HUES64 (cell line): ENCODE data around the gene CRYGN.
A peak's percentile ranks its signal among the peaks of the same experiment; 100 is the strongest.

Experiments used
- H3K27ac ChIP-seq: 2 replicates; pipeline ENCODE4 v1.7.0; 2013; ENCODE audit warnings: low read depth, low read length, inconsistent platforms
- H3K27me3 ChIP-seq: 2 replicates; pipeline ENCODE4 v1.6.1; 2013; ENCODE audit warnings: mild to moderate bottlenecking, low read length; ENCODE audit not compliant: insufficient read depth
- H3K36me3 ChIP-seq: 2 replicates; pipeline ENCODE4 v1.6.1; 2013; ENCODE audit warnings: mild to moderate bottlenecking, low read length; ENCODE audit not compliant: insufficient read depth
- H3K4me1 ChIP-seq: 2 replicates; pipeline ENCODE4 v1.6.1; 2013; ENCODE audit warnings: mild to moderate bottlenecking, low read length, moderate library complexity; ENCODE audit not compliant: insufficient read depth
- H3K4me3 ChIP-seq: 2 replicates; pipeline ENCODE4 v1.5.1; 2013; ENCODE audit warnings: mild to moderate bottlenecking, low read length, moderate library complexity
- H3K9ac ChIP-seq: 2 replicates; pipeline ENCODE4 v1.6.1; 2013; ENCODE audit warnings: mild to moderate bottlenecking, low read depth, low read length
- H3K9me3 ChIP-seq: 2 replicates; pipeline ENCODE4 v1.6.1; 2013; ENCODE audit warnings: low read depth, low read length; ENCODE audit not compliant: insufficient read depth
- WGBS: fragments of 150-250, 120-280 bp; methylation state at CpG from one replicate; pipeline ENCODE4 v1.1.7; 2013; ENCODE audit warnings: missing lambda C conversion rate; 5-methylcytosine and 5-hydroxymethylcytosine counted together

The CRYGN gene

GRCh38 chr7:151429560-151430331, 10.2 kb downstream of the CRYGN start:
- Histone ChIP-seq H3K4me3 (no peak overlapping the region), H3K36me3 (no peaks in the 10 kb centered on the region), H3K27ac (no peak overlapping the region), H3K9ac (no peak overlapping the region), H3K4me1 (peaks cover 35% of the 10 kb centered on the region), H3K27me3 (no peaks in the 10 kb centered on the region), H3K9me3 (no peaks in the 10 kb centered on the region)
- 47% methylated on average over 10 of the region's 10 CpGs for WGBS

DNA sequence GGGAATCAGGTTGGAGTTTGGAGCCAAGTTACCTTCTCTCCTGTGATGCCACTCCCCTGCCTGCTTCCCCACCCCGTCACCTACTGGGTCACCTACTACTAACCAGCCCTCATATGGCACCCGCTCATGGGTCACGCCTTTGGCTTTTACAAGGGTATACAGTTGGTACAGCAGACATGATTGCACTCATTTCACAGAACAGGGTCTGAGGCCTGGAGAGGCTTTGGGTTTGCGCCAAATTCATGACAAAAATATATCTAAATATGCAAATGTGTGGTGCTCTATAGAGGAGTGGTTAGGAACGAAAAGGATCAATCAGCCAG, 10.7 kb downstream of the CRYGN start:
- 91% methylated on average over 5 of the region's 5 CpGs for WGBS
- Histone ChIP-seq H3K9me3 (no peaks in the 10 kb centered on the region), H3K27me3 (no peaks in the 10 kb centered on the region), H3K36me3 (no peaks in the 10 kb centered on the region), H3K27ac (peak overlapping the region; percentile 35; the same call in 1 of the 2 replicates), H3K4me3 (no peak overlapping the region), H3K4me1 (peaks cover 35% of the 10 kb centered on the region), H3K9ac (no peak overlapping the region)

- Histone ChIP-seq H3K9ac (no peak overlapping the region), H3K27me3 (peaks cover 2% of the 10 kb centered on the region; the same call in 1 of the 2 replicates)
Observed at GRCh38 chr7:151428378-151429236, 11.3 kb downstream of the CRYGN start.

GRCh38 chr7:151427705-151428377, 12.1 kb downstream of the CRYGN start:
- no peak overlapping the region for H3K27ac ChIP-seq
- H3K36me3 ChIP-seq = no peaks in the 10 kb centered on the region
- H3K9me3 ChIP-seq = no peaks in the 10 kb centered on the region
- peaks cover 35% of the 10 kb centered on the region for H3K4me1 ChIP-seq
- H3K9ac ChIP-seq = no peak overlapping the region
- peaks cover 2% of the 10 kb centered on the region; the same call in 1 of the 2 replicates for H3K27me3 ChIP-seq
- 87% methylated on average over 10 of the region's 10 CpGs for WGBS
- H3K4me3 ChIP-seq = no peak overlapping the region

More at GRCh38 chr7:151428378-151429236, 11.3 kb downstream of the CRYGN start:
- 45% methylated on average over 13 of the region's 13 CpGs for WGBS
- peaks cover 35% of the 10 kb centered on the region for H3K4me1 ChIP-seq
- no peak overlapping the region for H3K4me3 ChIP-seq
- H3K36me3 ChIP-seq = no peaks in the 10 kb centered on the region
- H3K9me3 ChIP-seq = no peaks in the 10 kb centered on the region
- peak overlapping the region; percentile 35; the same call in 1 of the 2 replicates for H3K27ac ChIP-seq

GRCh38 chr7:151426904-151427704, 12.8 kb downstream of the CRYGN start:
- H3K4me1 ChIP-seq = peaks cover 35% of the 10 kb centered on the region
- H3K9ac ChIP-seq = no peak overlapping the region
- H3K36me3 ChIP-seq = no peaks in the 10 kb centered on the region
- H3K27ac ChIP-seq = no peak overlapping the region
- H3K9me3 ChIP-seq = no peaks in the 10 kb centered on the region
- peaks cover 2% of the 10 kb centered on the region; the same call in 1 of the 2 replicates for H3K27me3 ChIP-seq
- H3K4me3 ChIP-seq = no peak overlapping the region
- WGBS = 93% methylated on average over 23 of the region's 23 CpGs

DNA sequence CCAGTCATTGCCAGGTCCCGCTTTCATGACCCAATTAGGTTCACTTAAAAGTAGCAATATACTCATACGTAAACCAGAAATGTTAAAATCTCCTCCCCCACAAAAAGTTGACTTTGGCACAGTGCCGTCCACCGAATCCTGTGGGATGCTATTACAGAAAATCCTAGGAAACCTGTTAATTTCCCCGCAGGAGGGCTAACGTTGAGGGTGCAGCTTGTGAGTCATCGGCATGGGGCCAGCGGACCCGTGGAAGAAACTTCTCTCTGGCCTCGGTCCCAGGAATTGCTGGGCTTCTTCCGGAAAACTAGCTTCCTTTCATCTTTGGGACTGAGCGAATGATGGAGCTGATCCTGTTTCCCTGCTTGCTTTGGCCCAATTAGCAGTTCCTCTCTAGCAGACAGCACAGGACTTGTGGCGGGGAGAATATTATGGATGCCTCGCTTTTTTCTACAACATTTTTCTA, 13.5 kb downstream of the CRYGN start:
- H3K9me3 ChIP-seq = no peaks in the 10 kb centered on the region
- H3K9ac ChIP-seq = no peak overlapping the region
- H3K36me3 ChIP-seq = no peaks in the 10 kb centered on the region
- H3K4me1 ChIP-seq = peaks cover 35% of the 10 kb centered on the region
- 74% methylated on average over 14 of the region's 14 CpGs for WGBS
- H3K27me3 ChIP-seq = peaks cover 2% of the 10 kb centered on the region; the same call in 1 of the 2 replicates
- H3K4me3 ChIP-seq = no peak overlapping the region
- H3K27ac ChIP-seq = no peak overlapping the region

DNA sequence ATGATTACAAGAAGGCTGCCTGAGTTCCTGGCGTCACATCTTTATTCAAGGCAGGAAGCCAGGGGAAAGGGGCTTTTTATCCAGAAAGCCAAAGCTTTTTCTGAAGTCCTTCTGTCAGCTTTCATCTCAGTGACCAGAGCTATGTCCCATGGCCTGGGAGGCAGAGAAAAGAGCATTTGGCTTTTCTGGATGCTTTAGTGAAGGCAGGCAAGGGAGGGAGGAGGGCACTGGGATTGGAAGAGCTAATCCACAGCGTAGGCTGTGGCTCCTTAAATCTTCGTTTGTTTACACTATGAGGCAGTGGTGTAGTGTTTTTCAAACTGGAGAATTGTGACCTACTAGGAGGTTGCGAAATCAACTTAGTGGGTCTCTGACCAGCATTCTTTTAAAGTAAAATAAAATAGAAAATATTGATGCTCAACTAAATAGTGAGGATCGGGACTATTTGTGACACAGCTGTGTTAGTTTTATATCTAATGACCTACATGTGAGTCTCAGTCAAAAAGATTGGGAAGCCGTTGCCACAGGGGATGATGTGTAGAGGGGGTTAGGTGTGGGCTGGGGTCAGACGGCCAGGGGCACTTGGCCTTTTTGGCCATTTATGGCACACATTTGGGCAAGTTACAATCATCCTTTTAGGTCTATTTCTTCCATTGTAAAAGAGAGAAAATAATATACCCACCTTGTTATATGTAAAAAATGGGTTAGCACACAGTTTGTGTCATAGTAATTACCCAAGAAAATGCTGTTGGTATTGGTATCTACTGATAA, 14.1 kb downstream of the CRYGN start:
- Histone ChIP-seq H3K27me3 (peaks cover 2% of the 10 kb centered on the region; the same call in 1 of the 2 replicates), H3K9me3 (no peaks in the 10 kb centered on the region), H3K27ac (no peak overlapping the region), H3K9ac (no peak overlapping the region), H3K4me1 (peaks cover 35% of the 10 kb centered on the region), H3K4me3 (no peak overlapping the region), H3K36me3 (no peaks in the 10 kb centered on the region)
- 77% methylated on average over 7 of the region's 7 CpGs for WGBS

GRCh38 chr7:151424799-151425198, 15.1 kb downstream of the CRYGN start:
- no peak overlapping the region for H3K9ac ChIP-seq
- H3K36me3 ChIP-seq = no peaks in the 10 kb centered on the region
- H3K4me1 ChIP-seq = peaks cover 28% of the 10 kb centered on the region
- no peak overlapping the region for H3K4me3 ChIP-seq
- H3K27me3 ChIP-seq = peaks cover 2% of the 10 kb centered on the region; the same call in 1 of the 2 replicates
- peaks cover 2% of the 10 kb centered on the region; the same call in 1 of the 2 replicates for H3K9me3 ChIP-seq
- 83% methylated on average over 5 of the region's 5 CpGs for WGBS
- H3K27ac ChIP-seq = no peak overlapping the region

DNA sequence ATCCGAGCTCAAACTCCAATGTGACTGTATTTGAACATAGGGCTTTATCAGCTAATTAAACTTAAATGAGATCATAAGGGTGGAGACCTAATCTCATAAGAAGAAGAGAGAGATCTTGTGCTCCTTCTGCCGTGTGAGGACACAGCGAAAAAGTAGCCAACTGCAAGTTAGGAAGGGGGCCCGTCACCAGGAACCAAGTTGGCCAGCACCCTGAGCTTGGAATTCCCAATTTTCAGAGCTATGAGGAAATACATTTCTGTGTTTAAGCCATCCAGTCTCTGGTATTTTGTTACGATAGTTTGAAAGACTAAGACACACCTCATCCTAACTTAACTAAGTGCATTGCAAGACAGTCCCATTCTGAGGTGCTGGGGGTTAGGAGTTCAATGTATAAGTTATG, 16.0 kb downstream of the CRYGN start:
- H3K4me3 ChIP-seq = no peak overlapping the region
- 94% methylated on average over 4 of the region's 5 CpGs for WGBS
- H3K27me3 ChIP-seq = peaks cover 2% of the 10 kb centered on the region; the same call in 1 of the 2 replicates
- no peak overlapping the region for H3K27ac ChIP-seq
- H3K4me1 ChIP-seq = peaks cover 21% of the 10 kb centered on the region
- no peak overlapping the region for H3K9ac ChIP-seq
- peaks cover 6% of the 10 kb centered on the region; the same call in 1 of the 2 replicates for H3K9me3 ChIP-seq
- no peaks in the 10 kb centered on the region for H3K36me3 ChIP-seq

DNA sequence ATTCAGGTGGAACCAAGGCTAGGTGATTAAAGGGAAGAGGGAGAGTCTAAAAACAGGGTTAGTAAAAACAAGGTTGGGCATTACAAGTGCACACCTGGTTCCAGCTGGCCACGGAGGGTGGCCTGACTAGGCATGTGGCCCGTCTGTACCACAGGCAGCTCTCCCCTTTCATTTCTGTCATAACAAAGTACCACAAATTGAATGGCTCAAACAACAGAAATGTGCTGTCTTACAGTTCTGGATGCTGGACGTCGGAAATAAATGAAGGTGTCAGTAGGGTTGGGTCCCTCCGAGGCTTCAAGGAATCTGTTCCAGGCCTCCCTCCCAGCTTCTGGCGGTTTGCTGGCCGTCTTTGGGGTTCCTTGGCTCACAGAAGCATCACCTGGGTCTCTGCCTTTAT, 16.7 kb downstream of the CRYGN start:
- 90% methylated on average over 7 of the region's 7 CpGs for WGBS
- Histone ChIP-seq H3K4me1 (peaks cover 14% of the 10 kb centered on the region), H3K36me3 (no peaks in the 10 kb centered on the region), H3K27ac (no peak overlapping the region), H3K9me3 (peaks cover 6% of the 10 kb centered on the region; the same call in 1 of the 2 replicates), H3K9ac (no peak overlapping the region), H3K27me3 (peaks cover 2% of the 10 kb centered on the region; the same call in 1 of the 2 replicates), H3K4me3 (no peak overlapping the region)
